ENCODE measurements around the gene PGLYRP4.

Gene PGLYRP4

GRCh38 chr1:153386500-153386901 lies 37.9 kb upstream of the PGLYRP4 start:
- no peaks in the 10 kb centered on the region for H3K4me1 ChIP-seq (ENCODE audit: control insufficient read depth, insufficient read depth, low read depth, low read length)
- no peak overlapping the region for H3K9ac ChIP-seq (ENCODE audit: low read length)
- no peak overlapping the region for H3K14ac ChIP-seq (ENCODE audit: low read length in 2 of 2)
- H4K8ac ChIP-seq (ENCODE audit: low read length) = no peak overlapping the region
- H3K9me3 ChIP-seq (ENCODE audit: control insufficient read depth, low read length) = peaks cover 12% of the 10 kb centered on the region
- no peaks in the 10 kb centered on the region for H3K36me3 ChIP-seq (ENCODE audit: control insufficient read depth in 1 of 2, insufficient read depth in 2 of 2, low read depth in 1 of 2, low read length in 2 of 2)
- H2BK12ac ChIP-seq (ENCODE audit: low read length in 2 of 2) = no peak overlapping the region
- H3K27ac ChIP-seq (ENCODE audit: low read length, poor library complexity, severe bottlenecking) = no peak overlapping the region
- H3K4me2 ChIP-seq (ENCODE audit: low read length, poor library complexity, severe bottlenecking) = no peak overlapping the region
- H3K4me3 ChIP-seq (ENCODE audit: insufficient read depth in 1 of 2, low read depth in 1 of 2, low read length in 2 of 2) = no peak overlapping the region
- 75% methylated on average over 5 of the region's 5 CpGs for WGBS
- no peak overlapping the region for H2AK5ac ChIP-seq (ENCODE audit: low read length, severe bottlenecking)
- H3K23ac ChIP-seq (ENCODE audit: low read length in 2 of 2) = no peak overlapping the region
- no peak overlapping the region for H3K4ac ChIP-seq (ENCODE audit: low read depth in 1 of 2, low read length in 2 of 2)
- no peak overlapping the region for H2BK5ac ChIP-seq (ENCODE audit: low read depth, low read length, poor library complexity, severe bottlenecking)
- no peak overlapping the region for H2AFZ ChIP-seq (ENCODE audit: low read depth, low read length)
- H2BK15ac ChIP-seq (ENCODE audit: low read depth, poor library complexity, severe bottlenecking) = no peak overlapping the region
- DNase-seq = no peak
- no peak overlapping the region for H2BK120ac ChIP-seq (ENCODE audit: low read depth, low read length)
- H4K91ac ChIP-seq (ENCODE audit: low read length) = no peak overlapping the region
- no peaks in the 10 kb centered on the region for H3K79me1 ChIP-seq (replicated peaks; ENCODE audit: low read length, poor library complexity, severe bottlenecking)
- no peak overlapping the region for H3K18ac ChIP-seq (ENCODE audit: low read depth in 1 of 2, low read length in 2 of 2)
- H3K27me3 ChIP-seq (ENCODE audit: control insufficient read depth in 1 of 2, insufficient read depth in 1 of 2, low read length in 2 of 2) = peaks cover 4 to 65% of the 10 kb centered on the region in 2 experiments

DNA sequence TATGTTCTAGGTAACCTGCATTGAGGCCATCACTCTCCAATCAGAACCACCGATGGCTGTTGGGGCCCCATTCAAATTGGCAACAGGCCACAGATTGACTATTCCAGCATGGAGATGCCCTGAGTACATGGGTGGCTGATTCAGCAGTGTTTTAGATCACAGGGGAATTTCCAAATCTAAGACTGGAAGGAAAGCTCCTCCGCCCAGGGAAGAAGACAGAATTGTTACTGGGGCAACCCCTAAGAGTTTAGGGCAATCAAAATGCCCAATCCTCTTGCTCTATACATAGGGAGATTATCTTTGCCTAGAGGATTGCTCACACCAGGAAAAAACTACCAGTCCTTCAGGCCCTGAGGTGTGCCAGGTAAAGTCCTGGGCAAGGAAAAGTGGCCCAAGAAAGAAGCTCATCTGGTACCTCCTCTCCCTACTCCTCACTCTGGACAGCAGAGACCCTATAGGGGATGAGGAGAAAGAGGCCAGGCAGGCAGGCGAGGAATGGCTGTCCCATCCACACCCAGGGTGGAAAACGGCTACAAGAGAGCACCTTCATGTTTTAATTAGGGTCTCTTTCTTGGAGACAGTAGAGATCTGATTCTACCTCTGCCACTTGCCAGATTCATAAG lies 36.4 kb upstream of the PGLYRP4 start:
- H2BK120ac ChIP-seq (ENCODE audit: low read depth, low read length) = no peak overlapping the region
- no peak overlapping the region for H3K4ac ChIP-seq (ENCODE audit: low read depth in 1 of 2, low read length in 2 of 2)
- no peak for DNase-seq
- no peak overlapping the region for H3K9ac ChIP-seq (ENCODE audit: low read length)
- H2BK15ac ChIP-seq (ENCODE audit: low read depth, poor library complexity, severe bottlenecking) = no peak overlapping the region
- H3K27ac ChIP-seq (ENCODE audit: low read length, poor library complexity, severe bottlenecking) = no peak overlapping the region
- H3K14ac ChIP-seq (ENCODE audit: low read length in 2 of 2) = no peak overlapping the region
- peaks cover 16% of the 10 kb centered on the region for H3K9me3 ChIP-seq (ENCODE audit: control insufficient read depth, low read length)
- H3K23ac ChIP-seq (ENCODE audit: low read length in 2 of 2) = no peak overlapping the region
- H3K27me3 ChIP-seq (ENCODE audit: control insufficient read depth in 1 of 2, insufficient read depth in 1 of 2, low read length in 2 of 2) = peaks cover 0 to 54% of the 10 kb centered on the region in 2 experiments
- H3K4me2 ChIP-seq (ENCODE audit: low read length, poor library complexity, severe bottlenecking) = no peak overlapping the region
- H4K8ac ChIP-seq (ENCODE audit: low read length) = no peak overlapping the region
- WGBS = 67% methylated on average over 4 of the region's 4 CpGs
- H2BK12ac ChIP-seq (ENCODE audit: low read length in 2 of 2) = no peak overlapping the region
- no peaks in the 10 kb centered on the region for H3K4me1 ChIP-seq (ENCODE audit: control insufficient read depth, insufficient read depth, low read depth, low read length)
- no peak overlapping the region for H4K91ac ChIP-seq (ENCODE audit: low read length)
- H3K18ac ChIP-seq (ENCODE audit: low read depth in 1 of 2, low read length in 2 of 2) = no peak overlapping the region
- H3K79me1 ChIP-seq (replicated peaks; ENCODE audit: low read length, poor library complexity, severe bottlenecking) = no peaks in the 10 kb centered on the region
- no peak overlapping the region for H2AFZ ChIP-seq (ENCODE audit: low read depth, low read length)
- H3K4me3 ChIP-seq (ENCODE audit: insufficient read depth in 1 of 2, low read depth in 1 of 2, low read length in 2 of 2) = no peak overlapping the region
- no peak overlapping the region for H2BK5ac ChIP-seq (ENCODE audit: low read depth, low read length, poor library complexity, severe bottlenecking)
- H3K36me3 ChIP-seq (ENCODE audit: control insufficient read depth in 1 of 2, insufficient read depth in 2 of 2, low read depth in 1 of 2, low read length in 2 of 2) = no peaks in the 10 kb centered on the region
- H2AK5ac ChIP-seq (ENCODE audit: low read length, severe bottlenecking) = no peak overlapping the region

DNA sequence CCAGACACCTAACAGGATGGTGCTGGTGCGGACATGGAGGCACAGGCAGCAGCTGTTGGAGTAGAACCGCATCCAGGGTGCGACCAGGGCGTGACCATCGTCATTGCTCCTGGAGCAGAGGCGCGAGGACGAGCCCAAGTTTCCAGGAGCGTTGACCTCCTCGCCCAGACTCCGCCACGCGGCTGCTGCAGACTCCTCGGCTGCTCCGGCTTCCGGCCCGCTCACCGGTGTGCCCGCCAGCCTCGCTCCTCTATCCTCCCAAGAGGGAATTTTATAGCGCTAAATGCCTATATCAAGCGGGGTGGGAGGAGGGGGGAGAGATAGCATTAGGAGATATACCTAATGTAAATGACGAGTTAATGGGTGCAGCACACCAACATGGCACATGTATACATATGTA lies 32.1 kb upstream of the PGLYRP4 start:
- Histone ChIP-seq H3K79me1 (replicated peaks; ENCODE audit: low read length, poor library complexity, severe bottlenecking) (no peaks in the 10 kb centered on the region), H3K4me3 (ENCODE audit: insufficient read depth in 1 of 2, low read depth in 1 of 2, low read length in 2 of 2) (no peak overlapping the region), H2AK5ac (ENCODE audit: low read length, severe bottlenecking) (no peak overlapping the region), H3K4ac (ENCODE audit: low read depth in 1 of 2, low read length in 2 of 2) (no peak overlapping the region), H3K9ac (ENCODE audit: low read length) (no peak overlapping the region), H4K91ac (ENCODE audit: low read length) (no peak overlapping the region), H2BK15ac (ENCODE audit: low read depth, poor library complexity, severe bottlenecking) (no peak overlapping the region), H2BK12ac (ENCODE audit: low read length in 2 of 2) (no peak overlapping the region), H3K36me3 (ENCODE audit: control insufficient read depth in 1 of 2, insufficient read depth in 2 of 2, low read depth in 1 of 2, low read length in 2 of 2) (no peaks in the 10 kb centered on the region), H3K4me1 (ENCODE audit: control insufficient read depth, insufficient read depth, low read depth, low read length) (no peaks in the 10 kb centered on the region), H3K27ac (ENCODE audit: low read length, poor library complexity, severe bottlenecking) (no peak overlapping the region), H3K9me3 (ENCODE audit: control insufficient read depth, low read length) (peaks cover 16% of the 10 kb centered on the region), H3K4me2 (ENCODE audit: low read length, poor library complexity, severe bottlenecking) (no peak overlapping the region), H4K8ac (ENCODE audit: low read length) (no peak overlapping the region), H3K27me3 (ENCODE audit: control insufficient read depth in 1 of 2, insufficient read depth in 1 of 2, low read length in 2 of 2) (peaks cover 0 to 39% of the 10 kb centered on the region in 2 experiments), H2BK120ac (ENCODE audit: low read depth, low read length) (no peak overlapping the region), H3K14ac (ENCODE audit: low read length in 2 of 2) (no peak overlapping the region), H3K23ac (ENCODE audit: low read length in 2 of 2) (no peak overlapping the region), H2BK5ac (ENCODE audit: low read depth, low read length, poor library complexity, severe bottlenecking) (no peak overlapping the region), H3K18ac (ENCODE audit: low read depth in 1 of 2, low read length in 2 of 2) (no peak overlapping the region), H2AFZ (ENCODE audit: low read depth, low read length) (no peak overlapping the region)
- 93% methylated on average over 20 of the region's 23 CpGs for WGBS
- no peak for DNase-seq

DNA sequence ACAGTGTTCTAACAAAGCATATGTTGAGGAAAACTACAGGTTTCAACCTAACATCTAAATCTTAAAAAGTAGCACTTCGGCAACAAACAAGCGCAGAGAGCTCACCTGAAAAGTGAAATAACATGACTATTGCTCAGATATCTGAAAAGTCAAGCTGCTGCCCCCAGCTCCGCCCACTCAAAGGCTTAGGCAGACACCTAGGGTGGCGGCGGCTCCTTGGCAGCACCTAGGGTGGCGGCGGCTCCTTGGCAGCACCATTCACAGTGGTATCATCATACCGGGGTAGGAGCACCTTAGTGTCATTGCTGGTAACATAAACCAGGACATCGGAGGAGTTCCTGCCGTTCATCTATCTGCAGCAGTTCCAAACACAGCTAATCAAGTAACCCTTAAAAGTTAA lies 30.9 kb upstream of the PGLYRP4 start:
- Histone ChIP-seq H4K91ac (ENCODE audit: low read length) (no peak overlapping the region), H3K4ac (ENCODE audit: low read depth in 1 of 2, low read length in 2 of 2) (no peak overlapping the region), H3K14ac (ENCODE audit: low read length in 2 of 2) (no peak overlapping the region), H3K27ac (ENCODE audit: low read length, poor library complexity, severe bottlenecking) (no peak overlapping the region), H3K4me1 (ENCODE audit: control insufficient read depth, insufficient read depth, low read depth, low read length) (no peaks in the 10 kb centered on the region), H3K23ac (ENCODE audit: low read length in 2 of 2) (no peak overlapping the region), H3K27me3 (ENCODE audit: control insufficient read depth in 1 of 2, insufficient read depth in 1 of 2, low read length in 2 of 2) (peaks cover 0 to 29% of the 10 kb centered on the region in 2 experiments), H3K4me2 (ENCODE audit: low read length, poor library complexity, severe bottlenecking) (no peak overlapping the region), H3K79me1 (replicated peaks; ENCODE audit: low read length, poor library complexity, severe bottlenecking) (no peaks in the 10 kb centered on the region), H2BK15ac (ENCODE audit: low read depth, poor library complexity, severe bottlenecking) (no peak overlapping the region), H3K4me3 (ENCODE audit: insufficient read depth in 1 of 2, low read depth in 1 of 2, low read length in 2 of 2) (no peak overlapping the region), H2BK120ac (ENCODE audit: low read depth, low read length) (no peak overlapping the region), H2AFZ (ENCODE audit: low read depth, low read length) (no peak overlapping the region), H2BK5ac (ENCODE audit: low read depth, low read length, poor library complexity, severe bottlenecking) (no peak overlapping the region), H2AK5ac (ENCODE audit: low read length, severe bottlenecking) (no peak overlapping the region), H3K36me3 (ENCODE audit: control insufficient read depth in 1 of 2, insufficient read depth in 2 of 2, low read depth in 1 of 2, low read length in 2 of 2) (no peaks in the 10 kb centered on the region), H3K9me3 (ENCODE audit: control insufficient read depth, low read length) (peaks cover 16% of the 10 kb centered on the region), H3K9ac (ENCODE audit: low read length) (no peak overlapping the region), H4K8ac (ENCODE audit: low read length) (no peak overlapping the region), H2BK12ac (ENCODE audit: low read length in 2 of 2) (no peak overlapping the region), H3K18ac (ENCODE audit: low read depth in 1 of 2, low read length in 2 of 2) (no peak overlapping the region)
- WGBS = 74% methylated on average over 8 of the region's 10 CpGs
- no peak for DNase-seq

All from mesenchymal stem cell (in vitro differentiated cells and primary cell).